Fibroblast of lung (primary cell): ENCODE measurements around the gene GOLPH3. TPM values are rescaled to one million over a fixed set of nuclear protein-coding genes. Genes with fewer than 3 reads are reported as not detected.

ENCODE experiments used
- DNase-seq, 2 donors: peaks; one replicate each; pipeline versions ENCODE4 v3.0.0 to v3.0.0-alpha.2; 2010; ENCODE audit warnings: low read depth in 2 of 2
- H2AFZ ChIP-seq: 2 replicates; pipeline ENCODE4 v1.5.1; 2012; ENCODE audit warnings: low read length, control low read depth, inconsistent platforms
- H3K27ac ChIP-seq: 2 replicates; pipeline ENCODE4 v1.5.1; 2011; ENCODE audit warnings: low read length, control low read depth; ENCODE audit not compliant: insufficient read depth
- H3K27me3 ChIP-seq: 2 replicates; pipeline ENCODE4 v1.5.1; 2011; ENCODE audit warnings: mild to moderate bottlenecking, low read length; ENCODE audit not compliant: control insufficient read depth, insufficient read depth
- H3K36me3 ChIP-seq: 2 replicates; pipeline ENCODE4 v1.5.1; 2011; ENCODE audit warnings: low read length; ENCODE audit not compliant: control insufficient read depth, insufficient read depth
- H3K4me1 ChIP-seq: 2 replicates; pipeline ENCODE4 v1.5.1; 2011; ENCODE audit warnings: low read length; ENCODE audit not compliant: control insufficient read depth, insufficient read depth; ENCODE audit errors: extremely low read depth
- H3K4me2 ChIP-seq: 2 replicates; pipeline ENCODE4 v1.5.1; 2011; ENCODE audit warnings: low read length, control low read depth; ENCODE audit not compliant: insufficient read depth; ENCODE audit errors: extremely low read depth
- H3K4me3 ChIP-seq, 4 experiments: fragments of 200-600 bp in 1 of 4; sonication (generic) in 1 of 4; replicated peaks in 1 of 4; 2 replicates each; pipeline ENCODE4 v1.5.1; 2011 to 2016; ENCODE audit warnings: low read length in 4 of 4, low read depth in 3 of 4, mild to moderate bottlenecking in 3 of 4, control low read depth in 2 of 4, inconsistent platforms in 1 of 4, mixed read lengths in 1 of 4; ENCODE audit not compliant: insufficient read depth in 1 of 4; ENCODE audit errors: control extremely low read depth in 1 of 4
- H3K79me2 ChIP-seq: 2 replicates; pipeline ENCODE4 v1.5.1; 2012; ENCODE audit warnings: mild to moderate bottlenecking, low read length, inconsistent platforms; ENCODE audit not compliant: control insufficient read depth, insufficient read depth
- H3K9ac ChIP-seq: 2 replicates; pipeline ENCODE4 v1.5.1; 2011; ENCODE audit warnings: mild to moderate bottlenecking, low read length, control low read depth; ENCODE audit not compliant: insufficient read depth
- H3K9me3 ChIP-seq: 2 replicates; pipeline ENCODE4 v1.5.1; 2012; ENCODE audit warnings: low read depth, low read length; ENCODE audit not compliant: control insufficient read depth, insufficient read depth
- H4K20me1 ChIP-seq: 2 replicates; pipeline ENCODE4 v1.5.1; 2011; ENCODE audit warnings: low read length; ENCODE audit not compliant: control insufficient read depth, insufficient read depth; ENCODE audit errors: extremely low read depth
- CTCF ChIP-seq, 2 donors: IDR thresholded peaks in 1 of 2; conservative IDR thresholded peaks in 1 of 2; 1 replicate in 1 of 2; 2 replicates in 1 of 2; pipeline ENCODE4 v1.5.1; 2011 to 2012; ENCODE audit warnings: low read length in 2 of 2, control low read depth in 1 of 2, inconsistent platforms in 1 of 2, low read depth in 1 of 2, mild to moderate bottlenecking in 1 of 2
- EZH2 ChIP-seq: IDR thresholded peaks from 2 replicates; pipeline ENCODE4 v1.5.1; 2012; ENCODE audit warnings: low read length, control low read depth, mild to moderate bottlenecking; ENCODE audit errors: missing control alignments
- polyA plus RNA-seq, 2 donors: library from polyadenylated mRNA; depleted of rRNA in 1 of 2; stranded (reverse) in 1 of 2; unstranded in 1 of 2; fragments of >200 nt; gene quantifications; 2 replicates each; pipeline ENCODE4 v1.2.1, GENCODE V29; 2011 to 2012; ENCODE audit warnings: missing spikeins in 1 of 2
- total RNA-seq: library from RNA; depleted of rRNA; stranded (reverse); fragments of >200 nt; gene quantifications from 2 replicates; pipeline ENCODE4 v1.2.1, GENCODE V29; 2014

GOLPH3 gene
- total and polyA plus RNA-seq, 2 donors (not counting 1 experiment from before 2014, with no cell fraction given), result 81.4 to 103 TPM

- H3K4me3 ChIP-seq, result no peak overlapping the region
- no peaks in the 10 kb centered on the region for H4K20me1 ChIP-seq
- H3K36me3 ChIP-seq, result peaks cover 11% of the 10 kb centered on the region
- no peak overlapping the region for H2AFZ ChIP-seq
- H3K79me2 ChIP-seq, result no peaks in the 10 kb centered on the region
- H3K27me3 ChIP-seq, result no peaks in the 10 kb centered on the region
- no peak overlapping the region for H3K9ac ChIP-seq
- H3K9me3 ChIP-seq, result no peaks in the 10 kb centered on the region
- H3K27ac ChIP-seq, result no peak overlapping the region
- H3K4me2 ChIP-seq, result no peak overlapping the region
- no peaks in the 10 kb centered on the region for H3K4me1 ChIP-seq
- TF ChIP-seq CTCF (conservative IDR thresholded peaks at IDR 0.05 in 1 of 2, IDR thresholded peaks at IDR 0.05 in 1 of 2; ENCODE audit: low read depth in 1 of 2, low read length in 2 of 2) (no peak), EZH2 (no peak)
- DNase-seq, result no peak
These were observed 73.3 kb downstream of the GOLPH3 start for GRCh38 chr5:32100691-32101302.

GRCh38 chr5:32100230-32100629 is 73.9 kb downstream of the GOLPH3 start:
- DNase-seq, result no peak
- Histone ChIP-seq H4K20me1 (no peaks in the 10 kb centered on the region), H3K27me3 (no peaks in the 10 kb centered on the region), H2AFZ (no peak overlapping the region), H3K4me1 (no peaks in the 10 kb centered on the region), H3K9ac (no peak overlapping the region), H3K4me3 (no peak overlapping the region), H3K79me2 (no peaks in the 10 kb centered on the region), H3K9me3 (no peaks in the 10 kb centered on the region), H3K27ac (no peak overlapping the region), H3K4me2 (no peak overlapping the region), H3K36me3 (peaks cover 11% of the 10 kb centered on the region)
- TF ChIP-seq EZH2 (no peak), CTCF (conservative IDR thresholded peaks at IDR 0.05 in 1 of 2, IDR thresholded peaks at IDR 0.05 in 1 of 2; ENCODE audit: low read depth in 1 of 2, low read length in 2 of 2) (no peak)

- TF ChIP-seq CTCF (conservative IDR thresholded peaks at IDR 0.05 in 1 of 2, IDR thresholded peaks at IDR 0.05 in 1 of 2; ENCODE audit: low read depth in 1 of 2, low read length in 2 of 2) (no peak), EZH2 (no peak)
- no peak overlapping the region for H2AFZ ChIP-seq
- no peak overlapping the region for H3K4me2 ChIP-seq
- H3K36me3 ChIP-seq, result peaks cover 11% of the 10 kb centered on the region
- H3K4me1 ChIP-seq, result no peaks in the 10 kb centered on the region
- H3K79me2 ChIP-seq, result no peaks in the 10 kb centered on the region
- no peak for DNase-seq
- no peak overlapping the region for H3K4me3 ChIP-seq
- H3K27me3 ChIP-seq, result no peaks in the 10 kb centered on the region
- no peak overlapping the region for H3K9ac ChIP-seq
- no peaks in the 10 kb centered on the region for H3K9me3 ChIP-seq
- H3K27ac ChIP-seq, result no peak overlapping the region
- no peaks in the 10 kb centered on the region for H4K20me1 ChIP-seq
These were observed 74.6 kb downstream of the GOLPH3 start for GRCh38 chr5:32099486-32100035.
